ENCODE data around the gene KRTAP10-4.

DNA sequence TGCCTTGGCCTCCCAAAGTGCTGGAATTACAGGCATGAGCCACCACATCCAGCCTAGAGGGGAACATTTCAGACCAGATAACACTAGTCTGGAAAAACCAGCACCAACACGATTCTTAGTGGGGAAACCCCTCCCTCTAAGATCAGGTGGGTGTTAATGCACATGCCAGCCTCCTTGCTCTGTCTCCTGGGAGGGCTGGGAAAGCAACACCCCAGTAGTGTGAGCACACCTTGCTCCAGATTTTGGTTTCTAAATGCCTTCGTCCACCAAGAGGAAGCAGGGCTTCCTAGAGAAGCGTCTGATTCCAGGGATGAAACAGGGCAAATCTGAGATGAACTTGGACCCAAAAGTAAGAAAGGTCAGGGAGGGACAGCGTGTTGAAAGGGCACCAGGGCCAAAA, 2.2 kb upstream of the KRTAP10-4 start:
- TF ChIP-seq, protein P1, sequence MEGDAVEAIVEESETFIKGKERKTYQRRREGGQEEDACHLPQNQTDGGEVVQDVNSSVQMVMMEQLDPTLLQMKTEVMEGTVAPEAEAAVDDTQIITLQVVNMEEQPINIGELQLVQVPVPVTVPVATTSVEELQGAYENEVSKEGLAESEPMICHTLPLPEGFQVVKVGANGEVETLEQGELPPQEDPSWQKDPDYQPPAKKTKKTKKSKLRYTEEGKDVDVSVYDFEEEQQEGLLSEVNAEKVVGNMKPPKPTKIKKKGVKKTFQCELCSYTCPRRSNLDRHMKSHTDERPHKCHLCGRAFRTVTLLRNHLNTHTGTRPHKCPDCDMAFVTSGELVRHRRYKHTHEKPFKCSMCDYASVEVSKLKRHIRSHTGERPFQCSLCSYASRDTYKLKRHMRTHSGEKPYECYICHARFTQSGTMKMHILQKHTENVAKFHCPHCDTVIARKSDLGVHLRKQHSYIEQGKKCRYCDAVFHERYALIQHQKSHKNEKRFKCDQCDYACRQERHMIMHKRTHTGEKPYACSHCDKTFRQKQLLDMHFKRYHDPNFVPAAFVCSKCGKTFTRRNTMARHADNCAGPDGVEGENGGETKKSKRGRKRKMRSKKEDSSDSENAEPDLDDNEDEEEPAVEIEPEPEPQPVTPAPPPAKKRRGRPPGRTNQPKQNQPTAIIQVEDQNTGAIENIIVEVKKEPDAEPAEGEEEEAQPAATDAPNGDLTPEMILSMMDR (IDR thresholded peaks at IDR 0.05), result no peak
- no peak for TF ChIP-seq POLR2A (IDR thresholded peaks at IDR 0.05)
